Ascending aorta (tissue), 2 donors: Measurements from ENCODE around the gene OSCAR. TPM values are rescaled to one million over a fixed set of nuclear protein-coding genes. Genes with fewer than 3 reads are reported as not detected.

Experiments
- DNase-seq, 2 donors: peaks; one replicate each; pipeline ENCODE4 v3.0.0-alpha.2; 2019; ENCODE audit warnings: low spot score in 2 of 2
- H3K27ac ChIP-seq, 2 donors: fragments of 200-600 bp; sonication (generic); one replicate each; pipeline ENCODE4 v1.5.1; 2016 to 2017; ENCODE audit warnings: mild to moderate bottlenecking in 1 of 2
- H3K27me3 ChIP-seq: fragments of 200-600 bp; sonication (generic); one replicate; pipeline ENCODE4 v1.5.1; 2017
- H3K36me3 ChIP-seq, 2 donors: fragments of 200-600 bp; sonication (generic); one replicate each; pipeline ENCODE4 v1.5.1; 2016
- H3K4me1 ChIP-seq, 2 donors: fragments of 200-600 bp; sonication (generic); one replicate each; pipeline ENCODE4 v1.5.1; 2016 to 2017; ENCODE audit warnings: mild to moderate bottlenecking in 1 of 2
- H3K4me3 ChIP-seq, 2 donors: fragments of 200-600 bp; sonication (generic); one replicate each; pipeline ENCODE4 v1.5.1; 2016 to 2017; ENCODE audit warnings: mild to moderate bottlenecking in 1 of 2
- H3K9me3 ChIP-seq, 2 donors: fragments of 200-600 bp; sonication (generic); one replicate each; pipeline ENCODE4 v1.5.1; 2016
- intact Hi-C: fragments of 100-400 bp; cut with DNase I; formaldehyde crosslinking; loops from one replicate; pipeline ENCODE4 v1.15.1; 2023
- total RNA-seq: library from RNA; depleted of rRNA; stranded (reverse); fragments of >200 nt; gene quantifications from one replicate; pipeline ENCODE4 v1.1.0, GENCODE V29; 2016
- TF ChIP-seq, protein P1 (sequence below), 3 experiments: fragments of 200-600 bp in 2 of 3; fragments of 450-650 bp in 1 of 3; sonication (generic) in 2 of 3; IDR thresholded peaks; one replicate each; pipeline ENCODE4 v1.5.1; 2016 to 2019; ENCODE audit warnings: antibody characterized with exemption in 3 of 3, mild to moderate bottlenecking in 1 of 3, moderate library complexity in 1 of 3

OSCAR gene, protein sequence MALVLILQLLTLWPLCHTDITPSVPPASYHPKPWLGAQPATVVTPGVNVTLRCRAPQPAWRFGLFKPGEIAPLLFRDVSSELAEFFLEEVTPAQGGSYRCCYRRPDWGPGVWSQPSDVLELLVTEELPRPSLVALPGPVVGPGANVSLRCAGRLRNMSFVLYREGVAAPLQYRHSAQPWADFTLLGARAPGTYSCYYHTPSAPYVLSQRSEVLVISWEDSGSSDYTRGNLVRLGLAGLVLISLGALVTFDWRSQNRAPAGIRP
- total RNA-seq: 13.6 TPM

DNA sequence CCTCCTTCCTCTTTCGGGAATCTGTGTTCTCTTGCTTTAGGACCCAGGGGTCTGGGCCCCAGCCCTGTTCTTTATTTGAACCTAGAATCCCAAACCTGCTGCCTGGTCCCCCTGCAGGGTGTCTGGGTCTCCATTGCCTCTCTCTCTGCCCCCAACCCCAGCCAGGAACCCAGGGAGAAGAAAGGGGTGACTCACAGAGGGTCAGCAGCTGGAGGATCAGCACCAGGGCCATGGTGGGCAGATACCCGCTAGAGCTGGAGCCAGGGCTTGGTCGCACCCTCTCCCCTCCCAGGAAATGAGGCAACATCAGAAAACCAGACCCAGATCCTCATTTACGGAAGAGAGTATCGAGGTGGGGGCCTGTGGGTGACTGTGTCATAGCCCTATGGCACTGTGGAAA, at the start of gene OSCAR:
Gene OSCAR, minus strand, starts transcription at position 243 of the 400 bp plus-strand sequence. Its CDS starts 11 bp downstream, at position 232.
- no peak within 1 kb of the TSS for H3K4me3 ChIP-seq
- no peak within 1 kb of the TSS for H3K27ac ChIP-seq
- H3K36me3 ChIP-seq: peaks cover 0 to under 1% of the 10 kb centered on the region in 2 donors
- TF ChIP-seq, protein P1, sequence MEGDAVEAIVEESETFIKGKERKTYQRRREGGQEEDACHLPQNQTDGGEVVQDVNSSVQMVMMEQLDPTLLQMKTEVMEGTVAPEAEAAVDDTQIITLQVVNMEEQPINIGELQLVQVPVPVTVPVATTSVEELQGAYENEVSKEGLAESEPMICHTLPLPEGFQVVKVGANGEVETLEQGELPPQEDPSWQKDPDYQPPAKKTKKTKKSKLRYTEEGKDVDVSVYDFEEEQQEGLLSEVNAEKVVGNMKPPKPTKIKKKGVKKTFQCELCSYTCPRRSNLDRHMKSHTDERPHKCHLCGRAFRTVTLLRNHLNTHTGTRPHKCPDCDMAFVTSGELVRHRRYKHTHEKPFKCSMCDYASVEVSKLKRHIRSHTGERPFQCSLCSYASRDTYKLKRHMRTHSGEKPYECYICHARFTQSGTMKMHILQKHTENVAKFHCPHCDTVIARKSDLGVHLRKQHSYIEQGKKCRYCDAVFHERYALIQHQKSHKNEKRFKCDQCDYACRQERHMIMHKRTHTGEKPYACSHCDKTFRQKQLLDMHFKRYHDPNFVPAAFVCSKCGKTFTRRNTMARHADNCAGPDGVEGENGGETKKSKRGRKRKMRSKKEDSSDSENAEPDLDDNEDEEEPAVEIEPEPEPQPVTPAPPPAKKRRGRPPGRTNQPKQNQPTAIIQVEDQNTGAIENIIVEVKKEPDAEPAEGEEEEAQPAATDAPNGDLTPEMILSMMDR (IDR thresholded peaks at IDR 0.05): no peak
- peaks cover 5 to 12% of the 10 kb centered on the region in 2 donors for H3K4me1 ChIP-seq
- H3K9me3 ChIP-seq: no peaks in the 10 kb centered on the region
- peaks cover 4% of the 10 kb centered on the region for H3K27me3 ChIP-seq
- intact Hi-C loops: loop anchor here (5.0 to 10.0 kb wide), 3 partner anchors 233 to 903 kb away; partner anchors contain the start of genes LENG9 and MYADM
- peak in 1 of 2 donors; percentile 65 for DNase-seq

DNA sequence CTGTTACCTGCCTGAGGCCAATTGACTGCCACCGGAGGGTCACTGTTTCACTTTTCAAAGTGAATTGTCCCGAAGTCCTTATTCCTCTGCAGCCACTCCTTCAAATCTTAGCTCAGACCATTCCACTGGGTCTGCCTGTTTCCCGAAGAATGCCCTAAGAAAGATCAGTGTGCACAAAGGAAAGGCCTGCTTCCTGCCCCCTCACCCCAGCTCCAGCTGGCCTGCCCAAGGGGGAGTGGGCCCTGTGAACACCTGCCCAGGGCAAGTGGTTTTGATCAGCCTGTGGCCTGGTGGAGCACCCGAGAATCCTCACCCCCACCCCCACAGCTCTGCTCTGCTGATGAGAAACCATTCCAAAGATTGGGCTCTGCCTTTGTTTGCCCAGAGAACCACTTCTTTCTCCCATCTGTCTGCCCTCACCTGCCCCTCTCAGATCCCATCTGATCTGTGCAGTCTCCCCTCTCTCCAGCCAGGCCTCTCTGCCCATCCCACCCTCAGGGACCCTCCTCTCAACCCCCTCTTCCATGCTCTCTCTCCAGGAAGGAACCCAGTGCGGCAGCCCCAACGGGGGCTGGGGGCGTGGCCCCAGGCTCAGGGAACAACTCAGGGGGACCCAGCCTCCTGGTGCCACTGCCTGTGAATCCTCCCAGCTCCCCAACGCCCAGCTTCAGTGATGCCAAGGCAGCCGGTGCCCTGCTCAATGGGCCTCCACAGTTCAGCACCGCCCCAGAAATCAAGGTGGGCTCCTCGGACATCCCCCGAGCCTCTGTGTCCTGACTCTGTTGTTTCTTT, 48.6 kb upstream of the OSCAR start:
- no peak overlapping the region for H3K27ac ChIP-seq

DNA sequence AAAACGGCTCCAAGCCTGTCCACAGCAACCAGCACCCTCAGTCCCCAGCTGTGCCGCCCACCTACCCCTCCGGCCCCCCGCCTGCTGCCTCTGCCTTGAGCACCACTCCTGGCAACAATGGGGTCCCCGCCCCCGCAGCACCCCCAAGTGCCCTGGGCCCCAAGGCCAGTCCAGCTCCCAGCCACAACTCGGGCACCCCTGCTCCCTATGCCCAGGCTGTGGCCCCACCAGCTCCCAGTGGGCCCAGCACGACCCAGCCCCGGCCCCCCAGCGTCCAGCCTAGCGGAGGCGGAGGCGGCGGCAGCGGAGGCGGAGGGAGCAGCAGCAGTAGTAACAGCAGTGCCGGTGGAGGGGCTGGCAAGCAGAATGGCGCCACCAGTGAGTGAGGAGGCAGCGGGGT, 47.6 kb upstream of the OSCAR start:
- H3K4me1 ChIP-seq: no peaks in the 10 kb centered on the region
- H3K27me3 ChIP-seq: no peaks in the 10 kb centered on the region
- intact Hi-C loops: no loop called here
- TF ChIP-seq, protein P1 (IDR thresholded peaks at IDR 0.05): no peak
- H3K4me3 ChIP-seq: no peak overlapping the region
- H3K36me3 ChIP-seq: peaks cover 94 to 96% of the 10 kb centered on the region in 2 donors
- no peaks in the 10 kb centered on the region for H3K9me3 ChIP-seq
- H3K27ac ChIP-seq: no peak overlapping the region
- no peak for DNase-seq

More for the DNA sequence above, 48.6 kb upstream of the OSCAR start:
- H3K4me1 ChIP-seq: no peaks in the 10 kb centered on the region
- H3K4me3 ChIP-seq: no peak overlapping the region
- TF ChIP-seq, protein P1 (IDR thresholded peaks at IDR 0.05): no peak
- H3K9me3 ChIP-seq: no peaks in the 10 kb centered on the region
- DNase-seq: no peak
- intact Hi-C loops: no loop called here
- no peaks in the 10 kb centered on the region for H3K27me3 ChIP-seq
- H3K36me3 ChIP-seq: peaks cover 94 to 96% of the 10 kb centered on the region in 2 donors

DNA sequence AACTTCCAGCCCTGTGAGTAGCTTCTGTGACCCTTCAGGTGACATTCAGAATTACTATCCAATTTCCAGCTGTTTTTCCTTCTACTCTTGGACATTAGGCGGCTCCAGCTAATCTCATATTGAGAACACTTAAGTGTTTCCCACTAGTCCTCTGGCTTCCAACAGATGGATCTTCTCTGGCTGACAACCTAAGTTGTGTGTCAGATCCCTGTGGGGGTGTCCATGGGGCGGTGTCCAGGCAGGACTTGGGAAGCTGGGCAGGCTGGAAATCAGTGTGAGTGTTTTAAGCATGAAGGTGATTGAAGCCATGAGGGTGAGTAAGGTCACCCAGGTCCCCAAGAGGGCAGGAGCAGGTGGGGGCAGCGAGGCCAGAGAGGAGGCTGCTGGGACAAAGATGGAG, 47.1 kb upstream of the OSCAR start:
- intact Hi-C loops: no loop called here
- Histone ChIP-seq H3K4me1 (no peaks in the 10 kb centered on the region), H3K4me3 (no peak overlapping the region), H3K9me3 (no peaks in the 10 kb centered on the region), H3K36me3 (peaks cover 94 to 96% of the 10 kb centered on the region in 2 donors), H3K27me3 (no peaks in the 10 kb centered on the region), H3K27ac (no peak overlapping the region)
- DNase-seq: no peak
- TF ChIP-seq, protein P1 (IDR thresholded peaks at IDR 0.05): no peak

DNA sequence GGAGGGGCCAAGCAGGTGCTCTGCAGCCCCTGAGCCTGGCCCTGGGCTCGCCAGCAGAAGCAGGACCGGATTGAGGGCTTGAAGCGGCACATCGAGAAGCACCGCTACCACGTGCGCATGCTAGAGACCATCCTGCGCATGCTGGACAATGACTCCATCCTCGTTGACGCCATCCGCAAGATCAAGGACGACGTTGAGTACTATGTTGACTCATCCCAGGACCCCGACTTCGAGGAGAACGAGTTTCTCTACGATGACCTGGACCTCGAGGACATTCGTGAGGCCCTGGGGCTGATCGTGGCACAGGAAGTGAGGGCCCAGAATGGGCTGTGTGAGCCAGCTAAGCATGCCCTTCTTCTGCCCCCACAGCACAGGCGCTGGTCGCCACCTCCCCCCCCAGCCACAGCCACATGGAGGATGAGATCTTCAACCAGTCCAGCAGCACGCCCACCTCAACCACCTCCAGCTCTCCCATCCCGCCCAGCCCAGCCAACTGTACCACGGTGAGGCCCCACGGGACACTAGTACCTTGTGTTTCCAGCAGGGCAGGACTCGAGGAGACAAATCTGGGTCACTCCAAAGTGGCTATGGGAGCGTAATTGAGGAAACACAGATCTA, 45.0 kb upstream of the OSCAR start:
- no peak for DNase-seq
- H3K4me3 ChIP-seq: no peak overlapping the region
- intact Hi-C loops: no loop called here
- peaks cover 78 to 81% of the 10 kb centered on the region in 2 donors for H3K36me3 ChIP-seq
- peaks cover 0 to under 1% of the 10 kb centered on the region in 2 donors for H3K4me1 ChIP-seq
- TF ChIP-seq, protein P1 (IDR thresholded peaks at IDR 0.05): no peak
- H3K27me3 ChIP-seq: no peaks in the 10 kb centered on the region
- H3K27ac ChIP-seq: no peak overlapping the region
- H3K9me3 ChIP-seq: no peaks in the 10 kb centered on the region
